H1 (cell line): ENCODE results near the gene LRCH1.

Source experiments
- ATF3 ChIP-seq: IDR thresholded peaks from 2 replicates; pipeline ENCODE4 v1.6.1; 2011; ENCODE audit warnings: low read depth, mild to moderate bottlenecking, low read length; ENCODE audit not compliant: insufficient read depth
- BCL11A ChIP-seq, 2 experiments: IDR thresholded peaks; one replicate each; pipeline ENCODE4 v1.6.1; 2011; ENCODE audit warnings: low read depth in 2 of 2, low read length in 2 of 2, mild to moderate bottlenecking in 2 of 2
- CTCF ChIP-seq, 3 experiments: IDR thresholded peaks; 1 replicate in 2 of 3; 2 replicates in 1 of 3; pipeline versions ENCODE4 v1.5.1 to v1.6.1; 2011; ENCODE audit warnings: low read length in 3 of 3, mild to moderate bottlenecking in 3 of 3, inconsistent platforms in 2 of 3, low read depth in 1 of 3, moderate library complexity in 1 of 3; ENCODE audit not compliant: insufficient read depth in 1 of 3; ENCODE audit errors: control extremely low read depth in 1 of 3
- EGR1 ChIP-seq: IDR thresholded peaks from 2 replicates; pipeline ENCODE4 v1.6.1; 2011; ENCODE audit warnings: low read depth, low read length, borderline replicate concordance
- FOSL1 ChIP-seq: IDR thresholded peaks from 2 replicates; pipeline ENCODE4 v1.6.1; 2011; ENCODE audit warnings: mild to moderate bottlenecking, low read depth, low read length, moderate library complexity; ENCODE audit not compliant: insufficient read depth
- JUND ChIP-seq: IDR thresholded peaks from 2 replicates; pipeline ENCODE4 v1.6.1; 2011; ENCODE audit warnings: mild to moderate bottlenecking, improper control_type of control experiment, low read length
- MAX ChIP-seq: IDR thresholded peaks from 2 replicates; pipeline ENCODE4 v1.6.1; 2012; ENCODE audit warnings: inconsistent platforms
- POLR2AphosphoS5 ChIP-seq: IDR thresholded peaks from 2 replicates; pipeline ENCODE4 v1.6.1; 2011; ENCODE audit warnings: low read depth, low read length
- SRF ChIP-seq: IDR thresholded peaks from 2 replicates; pipeline ENCODE4 v1.6.1; 2011; ENCODE audit warnings: mild to moderate bottlenecking, low read depth, low read length, moderate library complexity
- TAF1 ChIP-seq: IDR thresholded peaks from 2 replicates; pipeline ENCODE4 v1.6.1; 2011; ENCODE audit warnings: mild to moderate bottlenecking, low read depth, low read length

DNA sequence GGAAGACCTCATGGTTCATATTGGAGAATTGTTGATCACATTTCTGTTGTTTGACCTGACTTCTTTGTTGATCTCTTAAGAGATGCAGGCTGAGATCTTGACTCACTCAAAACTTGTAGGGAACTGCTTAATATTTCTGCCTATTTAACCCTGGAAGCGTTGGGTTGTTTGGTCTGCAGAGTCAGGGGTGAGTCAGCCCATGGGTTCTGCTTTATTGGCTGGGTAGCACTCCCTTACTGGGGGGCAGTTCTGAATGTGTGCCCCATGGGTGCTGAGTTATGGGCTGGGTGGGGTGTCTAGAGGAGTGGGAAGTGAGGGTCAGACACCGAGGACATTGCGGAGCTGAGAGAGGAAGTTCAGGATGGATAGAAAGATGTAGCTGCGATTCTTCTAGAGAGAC is 87.9 kb downstream of the LRCH1 start:
- TF ChIP-seq CTCF (IDR thresholded peaks at IDR 0.05; ENCODE audit: control extremely low read depth in 1 of 3, insufficient read depth in 1 of 3, low read depth in 1 of 3, low read length in 3 of 3) (no peak), JUND (no peak), ATF3 (no peak), SRF (no peak), BCL11A (IDR thresholded peaks at IDR 0.05; ENCODE audit: low read depth in 2 of 2, low read length in 2 of 2) (no peak), EGR1 (no peak), MAX (no peak), POLR2AphosphoS5 (no peak), TAF1 (no peak), FOSL1 (no peak)
